Measurements from ENCODE around the gene KAT5.

- TF ChIP-seq, protein P1, sequence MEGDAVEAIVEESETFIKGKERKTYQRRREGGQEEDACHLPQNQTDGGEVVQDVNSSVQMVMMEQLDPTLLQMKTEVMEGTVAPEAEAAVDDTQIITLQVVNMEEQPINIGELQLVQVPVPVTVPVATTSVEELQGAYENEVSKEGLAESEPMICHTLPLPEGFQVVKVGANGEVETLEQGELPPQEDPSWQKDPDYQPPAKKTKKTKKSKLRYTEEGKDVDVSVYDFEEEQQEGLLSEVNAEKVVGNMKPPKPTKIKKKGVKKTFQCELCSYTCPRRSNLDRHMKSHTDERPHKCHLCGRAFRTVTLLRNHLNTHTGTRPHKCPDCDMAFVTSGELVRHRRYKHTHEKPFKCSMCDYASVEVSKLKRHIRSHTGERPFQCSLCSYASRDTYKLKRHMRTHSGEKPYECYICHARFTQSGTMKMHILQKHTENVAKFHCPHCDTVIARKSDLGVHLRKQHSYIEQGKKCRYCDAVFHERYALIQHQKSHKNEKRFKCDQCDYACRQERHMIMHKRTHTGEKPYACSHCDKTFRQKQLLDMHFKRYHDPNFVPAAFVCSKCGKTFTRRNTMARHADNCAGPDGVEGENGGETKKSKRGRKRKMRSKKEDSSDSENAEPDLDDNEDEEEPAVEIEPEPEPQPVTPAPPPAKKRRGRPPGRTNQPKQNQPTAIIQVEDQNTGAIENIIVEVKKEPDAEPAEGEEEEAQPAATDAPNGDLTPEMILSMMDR (IDR thresholded peaks at IDR 0.05) = no peak
- no peak for TF ChIP-seq POLR2AphosphoS5 (IDR thresholded peaks at IDR 0.05)
- TF ChIP-seq POLR2A (IDR thresholded peaks at IDR 0.05) = no peak
Observed at GRCh38 chr11:65722261-65722660, 10.2 kb downstream of the KAT5 start.

Measured in transverse colon (tissue), 4 donors.